ENCODE data around the gene NBEAL2.

DNA sequence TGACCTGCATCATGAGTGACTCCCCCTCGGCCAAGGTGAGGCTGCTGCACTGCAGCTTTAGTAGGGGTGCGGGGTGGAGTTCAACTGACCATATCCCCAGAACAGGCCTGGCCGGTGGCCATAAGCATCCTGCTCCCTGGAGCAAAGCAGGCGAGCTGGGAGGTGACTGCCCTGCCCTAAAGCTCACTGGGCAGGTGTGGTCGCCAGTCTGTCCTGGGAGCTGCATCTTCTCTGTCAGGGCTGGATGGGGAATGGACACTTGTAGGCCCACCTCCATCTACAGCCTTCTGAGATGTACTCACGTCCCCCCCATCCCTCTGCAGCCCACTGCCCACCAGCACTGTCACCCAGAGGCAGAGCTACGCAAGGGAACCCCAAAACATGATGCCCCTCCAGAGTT, 14.5 kb downstream of the NBEAL2 start:
- TF ChIP-seq SUZ12 (IDR thresholded peaks at IDR 0.05; ENCODE audit: low read length), result no peak
- no peak for TF ChIP-seq TAF1 (IDR thresholded peaks at IDR 0.05; ENCODE audit: low read depth, low read length)
- no peak for TF ChIP-seq CTCF (IDR thresholded peaks at IDR 0.05; ENCODE audit: control extremely low read depth in 1 of 3, insufficient read depth in 1 of 3, low read depth in 1 of 3, low read length in 3 of 3)
- TF ChIP-seq CREB1 (IDR thresholded peaks at IDR 0.05), result no peak
- no peak for TF ChIP-seq TEAD4 (IDR thresholded peaks at IDR 0.05; ENCODE audit: low read depth, low read length)
